Upper lobe of right lung (tissue), 1 donor: ENCODE data around the gene VCAM1. TPM values are rescaled to one million over a fixed set of nuclear protein-coding genes. Genes with fewer than 3 reads are reported as not detected.

ENCODE experiments used
- ATAC-seq: fragments of 200-7000 bp; cut with Tn5 transposase; one replicate; pipeline ENCODE4 v1.9.1; 2020; ENCODE audit warnings: mild to moderate bottlenecking, moderate library complexity
- DNase-seq: peaks from one replicate; pipeline ENCODE4 v3.0.0-alpha.2; 2020
- H3K27ac ChIP-seq: fragments of 200-600 bp; one replicate; pipeline ENCODE4 v1.8.0; 2022
- H3K27me3 ChIP-seq: fragments of 200-600 bp; one replicate; pipeline ENCODE4 v1.8.0; 2022; ENCODE audit warnings: mild to moderate bottlenecking
- H3K36me3 ChIP-seq: fragments of 200-600 bp; one replicate; pipeline ENCODE4 v1.8.0; 2022
- H3K4me1 ChIP-seq: fragments of 200-600 bp; one replicate; pipeline ENCODE4 v1.8.0; 2022
- H3K4me3 ChIP-seq: fragments of 200-600 bp; one replicate; pipeline ENCODE4 v1.8.0; 2022; ENCODE audit warnings: mild to moderate bottlenecking
- H3K9me3 ChIP-seq: fragments of 200-600 bp; one replicate; pipeline ENCODE4 v1.8.0; 2022
- intact Hi-C: fragments of 100-400 bp; cut with DNase I; formaldehyde crosslinking; loops from one replicate; pipeline ENCODE4 v1.11.0; 2022
- total RNA-seq: library from RNA; stranded (reverse); fragmentation: NEBNext Ultra II Directional; extraction: Animal tissue kit (Norgen Biotek cat#: 25700); gene quantifications from one replicate; pipeline ENCODE4 v1.2.1, GENCODE V29; 2021
- TF ChIP-seq, protein P1 (sequence below): fragments of 200-600 bp; IDR thresholded peaks from one replicate; pipeline ENCODE4 v1.8.0; 2022; ENCODE audit warnings: antibody characterized with exemption
- donor health status: DM: no; HTN: yes; CAD: no; lungs with severe emphysema.

The VCAM1 gene
- total RNA-seq, 1 donor from 2014 or later: 8.1 TPM

DNA sequence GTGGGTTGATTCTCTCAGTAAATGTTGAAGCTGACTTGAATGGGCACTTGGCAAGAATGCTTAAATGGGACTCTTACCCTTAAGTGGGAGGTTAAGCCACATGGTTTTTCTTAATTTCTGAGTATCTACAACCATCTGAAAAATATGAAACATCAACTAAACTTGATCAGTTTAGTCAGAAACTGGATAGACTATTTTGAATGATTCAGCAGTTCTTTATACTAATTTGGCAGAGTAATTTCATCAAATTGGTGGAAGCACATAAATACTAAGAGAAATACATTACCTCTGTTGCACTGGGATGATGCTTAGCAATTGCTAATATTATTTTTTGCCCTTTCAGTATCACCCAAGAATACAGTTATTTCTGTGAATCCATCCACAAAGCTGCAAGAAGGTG, 4.7 kb downstream of the VCAM1 start:
- TF ChIP-seq, protein P1, sequence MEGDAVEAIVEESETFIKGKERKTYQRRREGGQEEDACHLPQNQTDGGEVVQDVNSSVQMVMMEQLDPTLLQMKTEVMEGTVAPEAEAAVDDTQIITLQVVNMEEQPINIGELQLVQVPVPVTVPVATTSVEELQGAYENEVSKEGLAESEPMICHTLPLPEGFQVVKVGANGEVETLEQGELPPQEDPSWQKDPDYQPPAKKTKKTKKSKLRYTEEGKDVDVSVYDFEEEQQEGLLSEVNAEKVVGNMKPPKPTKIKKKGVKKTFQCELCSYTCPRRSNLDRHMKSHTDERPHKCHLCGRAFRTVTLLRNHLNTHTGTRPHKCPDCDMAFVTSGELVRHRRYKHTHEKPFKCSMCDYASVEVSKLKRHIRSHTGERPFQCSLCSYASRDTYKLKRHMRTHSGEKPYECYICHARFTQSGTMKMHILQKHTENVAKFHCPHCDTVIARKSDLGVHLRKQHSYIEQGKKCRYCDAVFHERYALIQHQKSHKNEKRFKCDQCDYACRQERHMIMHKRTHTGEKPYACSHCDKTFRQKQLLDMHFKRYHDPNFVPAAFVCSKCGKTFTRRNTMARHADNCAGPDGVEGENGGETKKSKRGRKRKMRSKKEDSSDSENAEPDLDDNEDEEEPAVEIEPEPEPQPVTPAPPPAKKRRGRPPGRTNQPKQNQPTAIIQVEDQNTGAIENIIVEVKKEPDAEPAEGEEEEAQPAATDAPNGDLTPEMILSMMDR: no peak
- Histone ChIP-seq H3K27me3 (no peaks in the 10 kb centered on the region), H3K4me1 (no peaks in the 10 kb centered on the region), H3K9me3 (no peaks in the 10 kb centered on the region), H3K4me3 (no peak overlapping the region), H3K27ac (no peak overlapping the region), H3K36me3 (no peaks in the 10 kb centered on the region)
- ATAC-seq: no peak
- DNase-seq: no peak
- intact Hi-C loops: no loop called here

- Histone ChIP-seq H3K36me3 (no peaks in the 10 kb centered on the region), H3K27me3 (no peaks in the 10 kb centered on the region), H3K27ac (no peak overlapping the region), H3K4me1 (peaks cover 1% of the 10 kb centered on the region), H3K4me3 (no peak overlapping the region), H3K9me3 (no peaks in the 10 kb centered on the region)
- DNase-seq (no peak), ATAC-seq (no peak)
- intact Hi-C loops: no loop called here
- TF ChIP-seq, protein P1: no peak
Measured at GRCh38 chr1:100730130-100730529, 10.6 kb downstream of the VCAM1 start.

DNA sequence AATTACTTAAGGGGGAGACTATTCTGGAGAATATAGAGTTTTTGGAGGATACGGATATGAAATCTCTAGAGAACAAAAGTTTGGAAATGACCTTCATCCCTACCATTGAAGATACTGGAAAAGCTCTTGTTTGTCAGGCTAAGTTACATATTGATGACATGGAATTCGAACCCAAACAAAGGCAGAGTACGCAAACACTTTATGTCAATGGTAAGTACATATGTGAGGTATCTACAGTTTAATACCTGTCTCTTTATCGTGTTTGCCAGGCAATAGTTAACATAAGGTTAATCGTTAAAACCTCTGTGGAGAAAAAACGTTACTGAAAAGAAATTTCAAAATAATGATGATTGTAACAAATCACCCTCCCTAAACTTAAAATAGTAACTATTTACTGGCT, 11.8 kb downstream of the VCAM1 start:
- intact Hi-C loops: no loop called here
- TF ChIP-seq, protein P1: no peak
- Histone ChIP-seq H3K27ac (no peak overlapping the region), H3K9me3 (no peaks in the 10 kb centered on the region), H3K27me3 (no peaks in the 10 kb centered on the region), H3K36me3 (no peaks in the 10 kb centered on the region), H3K4me3 (no peak overlapping the region), H3K4me1 (peaks cover 11% of the 10 kb centered on the region)
- no peak for ATAC-seq
- no peak for DNase-seq

DNA sequence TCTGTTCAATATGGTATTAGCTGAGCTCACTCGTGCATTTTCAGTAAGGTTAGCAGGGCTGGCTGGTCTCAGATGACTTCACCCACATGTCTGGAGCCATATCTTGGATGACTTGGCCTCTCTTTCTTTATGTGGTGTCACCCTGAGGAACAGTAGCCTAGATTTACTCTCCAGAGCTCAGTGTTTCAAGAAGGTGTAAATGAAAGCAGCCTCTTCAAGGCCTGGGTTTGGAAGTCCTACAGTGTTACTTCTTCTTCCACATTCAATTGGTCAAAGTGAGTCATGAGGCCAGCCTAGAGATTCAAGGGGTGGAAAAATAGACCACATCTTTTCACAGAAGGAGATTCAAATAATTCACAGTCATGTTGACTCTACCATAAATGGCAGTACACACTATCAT, 12.2 kb downstream of the VCAM1 start:
- Histone ChIP-seq H3K4me1 (peaks cover 15% of the 10 kb centered on the region), H3K27me3 (no peaks in the 10 kb centered on the region), H3K27ac (no peak overlapping the region), H3K9me3 (no peaks in the 10 kb centered on the region), H3K36me3 (no peaks in the 10 kb centered on the region), H3K4me3 (no peak overlapping the region)
- TF ChIP-seq, protein P1: no peak
- ATAC-seq (no peak), DNase-seq (no peak)
- intact Hi-C loops: no loop called here

GRCh38 chr1:100734676-100735075, 15.1 kb downstream of the VCAM1 start:
- Histone ChIP-seq H3K27ac (no peak overlapping the region), H3K27me3 (no peaks in the 10 kb centered on the region), H3K9me3 (no peaks in the 10 kb centered on the region), H3K4me1 (peaks cover 16% of the 10 kb centered on the region), H3K36me3 (no peaks in the 10 kb centered on the region), H3K4me3 (no peak overlapping the region)
- DNase-seq: no peak
- intact Hi-C loops: no loop called here
- no peak for ATAC-seq
- TF ChIP-seq, protein P1: no peak

- TF ChIP-seq, protein P1: no peak
- no peak overlapping the region for H3K4me3 ChIP-seq
- no peaks in the 10 kb centered on the region for H3K36me3 ChIP-seq
- ATAC-seq (peak; percentile 67), DNase-seq (no peak)
- no peaks in the 10 kb centered on the region for H3K27me3 ChIP-seq
- H3K9me3 ChIP-seq: no peaks in the 10 kb centered on the region
- intact Hi-C loops: no loop called here
- H3K27ac ChIP-seq: no peak overlapping the region
- H3K4me1 ChIP-seq: peaks cover 16% of the 10 kb centered on the region
Measured at GRCh38 chr1:100735244-100735643, 15.7 kb downstream of the VCAM1 start.
